MG63 (cell line): Measurements from ENCODE around the gene SLC10A2. TPM values are rescaled to one million over a fixed set of nuclear protein-coding genes. Genes with fewer than 3 reads are reported as not detected.

Experiments
- DNase-seq: peaks from one replicate; pipeline ENCODE4 v3.0.0-alpha.2; 2020
- H3K27me3 ChIP-seq: fragments of 250-450 bp; sonication (Bioruptor Pico); 2 replicates; pipeline ENCODE4 v1.5.1; 2020; ENCODE audit warnings: mild to moderate bottlenecking, moderate library complexity
- H3K36me3 ChIP-seq: fragments of 250-450 bp; sonication (Bioruptor Pico); 2 replicates; pipeline ENCODE4 v1.5.1; 2020; ENCODE audit warnings: mild to moderate bottlenecking, moderate library complexity
- H3K4me3 ChIP-seq: fragments of 250-450 bp; sonication (Bioruptor Pico); 2 replicates; pipeline ENCODE4 v1.5.1; 2020; ENCODE audit warnings: mild to moderate bottlenecking, moderate library complexity
- H3K9me3 ChIP-seq: fragments of 250-450 bp; sonication (Bioruptor Pico); 2 replicates; pipeline ENCODE4 v1.5.1; 2020; ENCODE audit warnings: mild to moderate bottlenecking, moderate library complexity
- total RNA-seq: library from RNA; depleted of rRNA; stranded (reverse); fragments of >200 nt; shearing (Covaris generic); gene quantifications from 2 replicates; pipeline ENCODE4 v1.2.3, GENCODE V29; 2014; ENCODE audit warnings: low replicate concordance

SLC10A2 gene
- total RNA-seq, 1 experiment from 2014 or later = not detected

GRCh38 chr13:103066781-103067345, 646 bp upstream of the SLC10A2 start:
- no peaks in the 10 kb centered on the region for H3K27me3 ChIP-seq
- DNase-seq = no peak
- no peak overlapping the region for H3K4me3 ChIP-seq

GRCh38 chr13:103063376-103063775, 2.8 kb downstream of the SLC10A2 start:
- no peaks in the 10 kb centered on the region for H3K27me3 ChIP-seq
- H3K4me3 ChIP-seq = no peak overlapping the region
- no peaks in the 10 kb centered on the region for H3K9me3 ChIP-seq
- DNase-seq = no peak
- H3K36me3 ChIP-seq = no peaks in the 10 kb centered on the region

More at GRCh38 chr13:103066781-103067345, 646 bp upstream of the SLC10A2 start:
- Histone ChIP-seq H3K36me3 (no peaks in the 10 kb centered on the region), H3K9me3 (no peaks in the 10 kb centered on the region)

GRCh38 chr13:103062079-103062478, 4.1 kb downstream of the SLC10A2 start:
- DNase-seq = no peak
- no peaks in the 10 kb centered on the region for H3K27me3 ChIP-seq
- H3K36me3 ChIP-seq = no peaks in the 10 kb centered on the region
- no peaks in the 10 kb centered on the region for H3K9me3 ChIP-seq
- H3K4me3 ChIP-seq = no peak overlapping the region

- Histone ChIP-seq H3K4me3 (no peak overlapping the region), H3K36me3 (no peaks in the 10 kb centered on the region), H3K9me3 (no peaks in the 10 kb centered on the region), H3K27me3 (no peaks in the 10 kb centered on the region)
- no peak for DNase-seq
Measured at GRCh38 chr13:103056008-103056407, 10.2 kb downstream of the SLC10A2 start.

GRCh38 chr13:103055166-103055565, 11.1 kb downstream of the SLC10A2 start:
- no peaks in the 10 kb centered on the region for H3K36me3 ChIP-seq
- no peaks in the 10 kb centered on the region for H3K9me3 ChIP-seq
- no peak overlapping the region for H3K4me3 ChIP-seq
- no peak for DNase-seq
- H3K27me3 ChIP-seq = no peaks in the 10 kb centered on the region

- no peak overlapping the region for H3K4me3 ChIP-seq
- no peaks in the 10 kb centered on the region for H3K27me3 ChIP-seq
- DNase-seq = no peak
Measured at GRCh38 chr13:103046676-103047075, 19.5 kb downstream of the SLC10A2 start.

GRCh38 chr13:103044056-103044455, 22.2 kb downstream of the SLC10A2 start:
- no peak for DNase-seq
- H3K9me3 ChIP-seq = no peaks in the 10 kb centered on the region
- H3K36me3 ChIP-seq = no peaks in the 10 kb centered on the region
- no peak overlapping the region for H3K4me3 ChIP-seq
- H3K27me3 ChIP-seq = no peaks in the 10 kb centered on the region

More at GRCh38 chr13:103046676-103047075, 19.5 kb downstream of the SLC10A2 start:
- H3K9me3 ChIP-seq = no peaks in the 10 kb centered on the region
- no peaks in the 10 kb centered on the region for H3K36me3 ChIP-seq

- Histone ChIP-seq H3K4me3 (no peak overlapping the region), H3K27me3 (no peaks in the 10 kb centered on the region), H3K9me3 (no peaks in the 10 kb centered on the region), H3K36me3 (no peaks in the 10 kb centered on the region)
- no peak for DNase-seq
Measured at GRCh38 chr13:103040006-103040405, 26.2 kb downstream of the SLC10A2 start.

- Histone ChIP-seq H3K36me3 (no peaks in the 10 kb centered on the region), H3K27me3 (no peaks in the 10 kb centered on the region), H3K9me3 (no peaks in the 10 kb centered on the region), H3K4me3 (no peak overlapping the region)
- DNase-seq = no peak
Measured at GRCh38 chr13:103039183-103039582, 27.0 kb downstream of the SLC10A2 start.

- DNase-seq = no peak
- Histone ChIP-seq H3K36me3 (no peaks in the 10 kb centered on the region), H3K9me3 (no peaks in the 10 kb centered on the region), H3K4me3 (no peak overlapping the region), H3K27me3 (no peaks in the 10 kb centered on the region)
Measured at GRCh38 chr13:103036268-103036667, 29.9 kb downstream of the SLC10A2 start.

GRCh38 chr13:103033999-103034398, 32.2 kb downstream of the SLC10A2 start:
- Histone ChIP-seq H3K4me3 (no peak overlapping the region), H3K36me3 (no peaks in the 10 kb centered on the region)

GRCh38 chr13:103031332-103031873, 34.8 kb downstream of the SLC10A2 start:
- Histone ChIP-seq H3K27me3 (no peaks in the 10 kb centered on the region), H3K36me3 (no peaks in the 10 kb centered on the region), H3K4me3 (no peak overlapping the region), H3K9me3 (no peaks in the 10 kb centered on the region)
- DNase-seq = no peak

More at GRCh38 chr13:103033999-103034398, 32.2 kb downstream of the SLC10A2 start:
- no peaks in the 10 kb centered on the region for H3K27me3 ChIP-seq
- H3K9me3 ChIP-seq = no peaks in the 10 kb centered on the region
- DNase-seq = no peak

GRCh38 chr13:103030776-103031175, 35.4 kb downstream of the SLC10A2 start:
- no peak overlapping the region for H3K4me3 ChIP-seq
- DNase-seq = no peak
- no peaks in the 10 kb centered on the region for H3K36me3 ChIP-seq
- no peaks in the 10 kb centered on the region for H3K27me3 ChIP-seq
- H3K9me3 ChIP-seq = no peaks in the 10 kb centered on the region

GRCh38 chr13:103029798-103030197, 36.4 kb downstream of the SLC10A2 start:
- Histone ChIP-seq H3K36me3 (no peaks in the 10 kb centered on the region), H3K4me3 (no peak overlapping the region), H3K27me3 (no peaks in the 10 kb centered on the region), H3K9me3 (no peaks in the 10 kb centered on the region)
- no peak for DNase-seq

- DNase-seq = peak; percentile 73
- no peaks in the 10 kb centered on the region for H3K27me3 ChIP-seq
- no peak overlapping the region for H3K4me3 ChIP-seq
- no peaks in the 10 kb centered on the region for H3K36me3 ChIP-seq
- H3K9me3 ChIP-seq = no peaks in the 10 kb centered on the region
Measured at GRCh38 chr13:103022336-103022735, 43.9 kb downstream of the SLC10A2 start.

GRCh38 chr13:103018556-103018955, 47.7 kb downstream of the SLC10A2 start:
- Histone ChIP-seq H3K36me3 (no peaks in the 10 kb centered on the region), H3K4me3 (no peak overlapping the region), H3K27me3 (no peaks in the 10 kb centered on the region), H3K9me3 (no peaks in the 10 kb centered on the region)
- no peak for DNase-seq

- Histone ChIP-seq H3K36me3 (no peaks in the 10 kb centered on the region), H3K4me3 (no peak overlapping the region), H3K27me3 (no peaks in the 10 kb centered on the region), H3K9me3 (no peaks in the 10 kb centered on the region)
- no peak for DNase-seq
Measured at GRCh38 chr13:103012646-103013045, 53.6 kb downstream of the SLC10A2 start.

- Histone ChIP-seq H3K36me3 (no peaks in the 10 kb centered on the region), H3K9me3 (no peaks in the 10 kb centered on the region), H3K27me3 (no peaks in the 10 kb centered on the region; the same call in 1 of the 2 replicates), H3K4me3 (no peak overlapping the region)
- no peak for DNase-seq
Measured at GRCh38 chr13:103009051-103009840, 57.0 kb downstream of the SLC10A2 start.
